ENCODE results near the gene DCC.

DNA sequence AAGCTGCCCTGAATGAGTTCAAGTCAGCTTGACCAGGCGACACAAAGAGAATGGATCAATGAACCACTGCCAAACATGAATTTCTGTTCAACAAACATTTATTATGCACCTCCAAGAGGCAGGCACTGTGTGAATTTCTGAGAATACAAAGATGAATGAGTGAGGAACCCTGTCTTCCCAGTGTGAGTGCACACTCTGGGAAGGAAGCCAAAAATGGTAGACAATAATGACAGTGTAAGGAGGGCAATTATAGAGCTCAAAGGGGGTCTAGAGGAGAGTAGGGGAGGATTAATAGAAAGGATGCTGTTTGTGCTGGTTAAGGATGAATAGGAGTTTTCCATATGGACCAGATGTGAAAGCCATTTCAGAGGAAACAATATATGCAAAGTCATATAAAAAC lies 213.4 kb downstream of the DCC start:
- TF ChIP-seq CTCF (conservative IDR thresholded peaks at IDR 0.05) = no peak
- no peak for TF ChIP-seq EZH2 (IDR thresholded peaks at IDR 0.05; ENCODE audit: low read depth)

Data from PC-9 (cell line).